ENCODE measurements around the gene FRAT1.

DNA sequence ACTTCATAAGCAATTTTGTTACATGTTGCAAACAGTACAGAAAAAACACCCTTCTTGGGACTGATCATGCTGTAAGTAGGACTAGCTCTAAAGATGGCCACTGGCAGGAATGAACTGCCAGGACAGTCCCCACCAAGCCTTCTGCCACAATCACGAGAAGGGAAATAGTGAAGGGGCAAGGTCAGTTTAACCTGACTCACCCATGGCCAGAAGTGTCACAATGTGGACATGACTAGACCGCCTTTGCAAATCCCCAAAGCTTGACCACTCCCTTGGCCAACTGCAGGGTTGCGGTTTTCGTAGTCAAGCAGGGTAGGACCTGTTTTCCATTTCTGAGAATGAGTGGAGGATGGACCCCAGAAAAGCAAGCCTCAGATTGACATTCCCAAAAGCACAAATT, 34.9 kb downstream of the FRAT1 start:
- TF ChIP-seq, protein P1, sequence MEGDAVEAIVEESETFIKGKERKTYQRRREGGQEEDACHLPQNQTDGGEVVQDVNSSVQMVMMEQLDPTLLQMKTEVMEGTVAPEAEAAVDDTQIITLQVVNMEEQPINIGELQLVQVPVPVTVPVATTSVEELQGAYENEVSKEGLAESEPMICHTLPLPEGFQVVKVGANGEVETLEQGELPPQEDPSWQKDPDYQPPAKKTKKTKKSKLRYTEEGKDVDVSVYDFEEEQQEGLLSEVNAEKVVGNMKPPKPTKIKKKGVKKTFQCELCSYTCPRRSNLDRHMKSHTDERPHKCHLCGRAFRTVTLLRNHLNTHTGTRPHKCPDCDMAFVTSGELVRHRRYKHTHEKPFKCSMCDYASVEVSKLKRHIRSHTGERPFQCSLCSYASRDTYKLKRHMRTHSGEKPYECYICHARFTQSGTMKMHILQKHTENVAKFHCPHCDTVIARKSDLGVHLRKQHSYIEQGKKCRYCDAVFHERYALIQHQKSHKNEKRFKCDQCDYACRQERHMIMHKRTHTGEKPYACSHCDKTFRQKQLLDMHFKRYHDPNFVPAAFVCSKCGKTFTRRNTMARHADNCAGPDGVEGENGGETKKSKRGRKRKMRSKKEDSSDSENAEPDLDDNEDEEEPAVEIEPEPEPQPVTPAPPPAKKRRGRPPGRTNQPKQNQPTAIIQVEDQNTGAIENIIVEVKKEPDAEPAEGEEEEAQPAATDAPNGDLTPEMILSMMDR (IDR thresholded peaks at IDR 0.05 in 2 of 3, conservative IDR thresholded peaks at IDR 0.05 in 1 of 3; ENCODE audit: control insufficient read depth in 2 of 3, extremely low read depth in 1 of 3, insufficient read depth in 1 of 3, low read depth in 3 of 3, low read length in 3 of 3), result no peak
- TF ChIP-seq POLR2AphosphoS2 (IDR thresholded peaks at IDR 0.05; ENCODE audit: low read depth, low read length) (no peak), SIN3A (IDR thresholded peaks at IDR 0.05; ENCODE audit: low read depth, low read length) (no peak), CEBPB (IDR thresholded peaks at IDR 0.05; ENCODE audit: borderline replicate concordance in 1 of 2, low read depth in 2 of 2, low read length in 2 of 2) (no peak), CHD4 (IDR thresholded peaks at IDR 0.05) (no peak)
